ENCODE results near the gene PTHLH.
A peak's percentile ranks its signal among the peaks of the same experiment; 100 is the strongest.

The PTHLH gene

DNA sequence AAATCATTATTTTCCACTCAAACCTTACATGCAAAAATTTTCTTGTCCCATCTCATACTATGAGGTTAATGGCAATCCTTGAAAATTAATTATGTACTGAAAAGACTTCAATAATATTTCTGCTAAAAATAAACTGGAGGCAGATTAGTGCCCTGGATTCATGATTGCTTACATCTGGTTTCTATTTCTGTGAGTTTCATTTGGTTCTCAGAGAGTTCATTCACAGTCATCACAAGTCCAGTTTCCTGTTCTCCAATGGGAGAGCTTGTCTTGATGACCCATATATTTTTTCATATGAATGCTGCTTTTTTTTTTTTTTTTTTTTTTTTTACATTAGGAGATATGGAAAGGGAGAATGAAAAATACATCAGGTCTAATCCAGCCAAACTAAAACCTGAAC, 6.6 kb upstream of the PTHLH start:
- Histone ChIP-seq H3K4me2 (no peak overlapping the region), H3K36me3 (no peaks in the 10 kb centered on the region), H4K20me1 (no peaks in the 10 kb centered on the region; a peak in 1 of 22 replicates), H3K27me3 (peaks cover 26 to 42% (median 36%) of the 10 kb centered on the region in 11 experiments), H3K4me3 (no peak overlapping the region), H3K9me3 (replicated peaks in 1 of 11) (peaks cover 14 to 22% (median 20%) of the 10 kb centered on the region in 11 experiments), H3K27ac (no peak overlapping the region), H3K9ac (no peak overlapping the region), H3K4me1 (no peaks in the 10 kb centered on the region)
- TF ChIP-seq Cebpa-rat (IDR thresholded peaks at IDR 0.05): no peak

DNA sequence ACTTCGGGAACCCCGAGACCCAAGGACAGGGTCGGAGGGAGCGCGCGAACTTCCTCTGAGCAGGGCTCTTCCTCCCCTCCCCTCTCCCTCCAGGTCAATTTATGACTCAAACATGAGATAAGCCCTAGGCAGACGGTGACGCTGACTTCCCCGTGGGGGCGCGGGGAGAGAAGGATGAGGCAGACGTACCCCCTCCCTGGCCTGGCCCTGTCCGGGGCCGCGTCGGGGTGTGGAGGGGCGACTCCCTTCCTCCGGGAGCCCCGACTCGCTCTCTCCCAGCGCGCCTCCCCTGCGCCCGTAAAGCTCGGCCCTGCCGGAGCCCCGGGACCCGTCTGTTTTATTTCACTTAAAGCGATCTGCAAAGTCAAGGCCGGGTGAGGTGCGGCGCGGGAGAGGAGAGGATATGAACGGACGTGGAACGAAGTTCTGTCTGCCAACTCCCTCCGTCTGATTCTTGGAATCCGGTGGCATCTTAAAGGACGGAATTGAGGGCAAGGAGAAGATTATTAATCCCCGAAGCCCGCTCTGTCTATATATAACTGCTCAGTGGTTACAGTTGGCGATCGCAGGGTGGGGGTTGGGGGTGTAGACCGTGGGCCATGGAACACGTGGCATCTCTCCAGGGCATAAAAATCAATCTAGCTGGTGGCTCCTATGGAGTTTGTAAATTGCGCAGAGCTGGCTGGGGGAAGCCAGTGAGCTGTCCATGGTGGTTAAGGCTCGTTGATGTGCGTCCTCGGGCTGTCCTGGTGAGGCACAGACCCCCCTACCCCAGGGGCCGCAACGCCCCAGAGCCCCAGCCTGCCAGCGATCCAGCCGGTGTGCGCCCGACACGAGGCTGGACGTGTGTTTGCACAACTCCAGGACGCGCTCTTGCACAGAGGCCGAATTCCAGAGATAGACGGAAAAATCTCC, 2.9 kb upstream of the PTHLH start:
- Histone ChIP-seq H3K9me3 (replicated peaks in 1 of 11) (peaks cover 22 to 37% (median 28%) of the 10 kb centered on the region in 11 experiments), H4K20me1 (peaks cover 0 to 12% (median 3%) of the 10 kb centered on the region in 11 experiments; a peak in 12 of 22 replicates), H3K4me3 (0 out of 20 replicates have a peak overlapping the region, but pooled peaks of 1 of the 10 experiments have one; percentile 7), H3K27me3 (peaks cover 62 to 79% (median 71%) of the 10 kb centered on the region in 11 experiments), H3K4me2 (no peak overlapping the region), H3K9ac (no peak overlapping the region), H3K27ac (no peak overlapping the region), H3K36me3 (no peaks in the 10 kb centered on the region), H3K4me1 (peaks cover 0 to under 1% (median 0%) of the 10 kb centered on the region in 10 experiments; a peak in 1 of 20 replicates)
- no peak for TF ChIP-seq Cebpa-rat (IDR thresholded peaks at IDR 0.05)

DNA sequence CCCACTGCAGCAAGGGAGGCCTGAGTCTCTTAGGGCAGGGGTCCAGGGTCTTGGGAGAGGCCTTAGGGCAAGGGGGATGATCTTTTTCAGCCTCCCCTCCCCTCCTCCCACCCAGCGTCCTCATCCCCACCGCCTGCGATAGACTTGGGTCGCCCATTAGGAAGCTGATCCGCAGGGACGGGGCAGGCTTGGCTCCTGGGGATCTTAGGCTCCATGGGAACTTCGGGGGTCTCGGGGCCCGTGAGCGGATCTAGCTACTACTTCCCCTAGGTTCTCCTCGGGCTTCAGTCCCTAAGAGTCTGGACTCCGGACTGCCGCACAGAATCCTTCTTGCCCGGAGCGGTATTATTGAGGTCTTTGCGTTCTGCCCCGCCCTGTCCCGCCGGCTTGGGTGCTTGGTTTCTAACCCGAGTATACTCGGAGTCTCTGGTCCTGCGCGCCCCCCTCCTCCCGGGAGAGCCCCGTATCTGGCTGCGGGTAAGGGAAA, 2.2 kb upstream of the PTHLH start:
- Histone ChIP-seq H4K20me1 (peaks cover 0 to 15% (median 4%) of the 10 kb centered on the region in 11 experiments; a peak in 12 of 22 replicates), H3K27me3 (peaks cover 69 to 86% (median 78%) of the 10 kb centered on the region in 11 experiments)
- TF ChIP-seq Cebpa-rat (IDR thresholded peaks at IDR 0.05): no peak

DNA sequence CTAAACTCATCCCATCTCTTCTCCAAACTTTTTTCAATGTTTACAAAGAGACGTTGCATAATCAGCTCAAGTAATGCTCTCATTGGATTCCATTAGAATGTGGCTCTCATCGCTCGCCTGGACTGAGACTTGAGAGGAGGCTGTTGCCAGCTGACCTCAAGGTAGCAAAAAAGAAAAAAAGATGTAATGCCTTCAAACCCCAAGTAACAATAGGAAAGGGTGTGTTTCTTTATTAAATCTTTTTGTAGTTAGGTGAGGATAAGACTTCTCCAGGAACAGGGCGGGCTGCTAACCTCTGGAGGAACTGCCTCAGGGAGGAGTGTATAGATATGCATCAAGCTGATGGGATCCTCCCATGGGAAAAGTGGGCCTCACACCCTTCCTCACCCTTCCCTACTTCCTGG, 956 bp upstream of the PTHLH start:
- H3K36me3 ChIP-seq: no peaks in the 10 kb centered on the region
- peak overlapping the region in 2 of 11 experiments; percentile 1 to 11; a peak in 1 of 22 replicates for H3K4me2 ChIP-seq
- H4K20me1 ChIP-seq: peaks cover 0 to 22% (median 6%) of the 10 kb centered on the region in 11 experiments; a peak in 12 of 22 replicates
- no peak overlapping the region for H3K4me3 ChIP-seq
- H3K27me3 ChIP-seq: peaks cover 82 to 99% (median 91%) of the 10 kb centered on the region in 11 experiments
- H3K9ac ChIP-seq: no peak overlapping the region
- H3K9me3 ChIP-seq (replicated peaks in 1 of 11): peaks cover 25 to 41% (median 34%) of the 10 kb centered on the region in 11 experiments
- H3K27ac ChIP-seq: no peak overlapping the region
- peaks cover 9 to 16% (median 11%) of the 10 kb centered on the region in 10 experiments; a peak in 16 of 20 replicates for H3K4me1 ChIP-seq
- TF ChIP-seq Cebpa-rat (IDR thresholded peaks at IDR 0.05): no peak

More for the DNA sequence above, 2.2 kb upstream of the PTHLH start:
- H3K27ac ChIP-seq: no peak overlapping the region
- no peak overlapping the region for H3K4me2 ChIP-seq
- no peak overlapping the region for H3K9ac ChIP-seq
- H3K9me3 ChIP-seq (replicated peaks in 1 of 11): peaks cover 25 to 41% (median 31%) of the 10 kb centered on the region in 11 experiments
- 0 out of 20 replicates have a peak overlapping the region, but pooled peaks of 1 of the 10 experiments have one; percentile 7 for H3K4me3 ChIP-seq
- no peaks in the 10 kb centered on the region for H3K36me3 ChIP-seq
- H3K4me1 ChIP-seq: peaks cover 0 to 7% (median 3%) of the 10 kb centered on the region in 10 experiments; a peak in 12 of 20 replicates

DNA sequence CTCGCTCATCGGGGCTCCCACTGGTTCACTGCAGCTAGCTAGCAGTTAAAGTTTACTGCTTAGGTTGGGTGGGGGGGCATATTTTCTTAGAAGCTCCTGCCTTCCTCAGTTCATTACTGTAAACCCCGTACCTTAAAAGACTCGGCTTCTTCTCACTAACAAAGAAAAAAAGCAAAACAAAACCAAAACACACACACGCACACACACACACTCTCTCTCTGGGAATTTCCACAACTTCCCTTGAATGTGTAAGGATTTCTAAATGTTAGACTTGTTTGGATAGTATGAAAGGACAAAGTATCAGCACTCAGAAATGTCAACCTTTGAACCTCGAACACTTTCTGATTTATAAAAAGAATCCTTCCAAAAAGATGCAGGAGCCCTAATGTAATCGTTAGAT, 927 bp downstream of the PTHLH start:
- Histone ChIP-seq H3K9me3 (replicated peaks in 1 of 11) (peaks cover 25 to 41% (median 34%) of the 10 kb centered on the region in 11 experiments), H3K4me2 (no peak overlapping the region), H3K27ac (no peak overlapping the region), H3K27me3 (peaks cover 97 to 100% (median 99%) of the 10 kb centered on the region in 11 experiments), H4K20me1 (peaks cover 0 to 22% (median 6%) of the 10 kb centered on the region in 11 experiments; a peak in 12 of 22 replicates), H3K4me1 (peaks cover 9 to 16% (median 11%) of the 10 kb centered on the region in 10 experiments; a peak in 16 of 20 replicates), H3K36me3 (no peaks in the 10 kb centered on the region), H3K9ac (no peak overlapping the region), H3K4me3 (no peak overlapping the region)
- TF ChIP-seq Cebpa-rat (IDR thresholded peaks at IDR 0.05): no peak

DNA sequence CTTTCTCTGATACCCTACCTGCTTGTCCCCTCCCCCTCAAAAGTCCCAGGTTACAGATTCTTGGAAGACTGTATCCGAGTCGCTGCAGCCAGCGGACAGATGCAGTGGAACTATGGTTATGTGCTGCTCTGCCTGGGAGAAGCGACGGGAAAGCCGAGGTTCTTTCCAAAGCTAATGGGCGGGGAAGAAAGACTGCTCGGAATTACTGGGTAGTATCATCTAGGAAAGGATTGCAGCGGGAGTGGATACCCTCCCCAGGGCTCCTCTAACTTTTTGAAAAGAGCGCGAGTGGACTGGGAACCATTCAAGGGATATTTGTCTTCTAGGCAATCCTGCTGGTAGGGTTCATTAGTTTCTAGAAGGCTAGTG, 1.4 kb downstream of the PTHLH start:
- peak overlapping the region in 1 of 10 experiments; percentile 68; a peak in 1 of 20 replicates for H3K4me3 ChIP-seq
- H3K9me3 ChIP-seq (replicated peaks in 1 of 11): peaks cover 24 to 39% (median 34%) of the 10 kb centered on the region in 11 experiments
- TF ChIP-seq Cebpa-rat (IDR thresholded peaks at IDR 0.05): no peak
- no peak overlapping the region for H3K9ac ChIP-seq
- peaks cover 94 to 100% (median 96%) of the 10 kb centered on the region in 11 experiments for H3K27me3 ChIP-seq
- peaks cover 0 to 22% (median 6%) of the 10 kb centered on the region in 11 experiments; a peak in 12 of 22 replicates for H4K20me1 ChIP-seq
- H3K4me1 ChIP-seq: peaks cover 9 to 16% (median 11%) of the 10 kb centered on the region in 10 experiments; a peak in 16 of 20 replicates
- H3K4me2 ChIP-seq: no peak overlapping the region
- H3K27ac ChIP-seq: no peak overlapping the region
- no peaks in the 10 kb centered on the region for H3K36me3 ChIP-seq

DNA sequence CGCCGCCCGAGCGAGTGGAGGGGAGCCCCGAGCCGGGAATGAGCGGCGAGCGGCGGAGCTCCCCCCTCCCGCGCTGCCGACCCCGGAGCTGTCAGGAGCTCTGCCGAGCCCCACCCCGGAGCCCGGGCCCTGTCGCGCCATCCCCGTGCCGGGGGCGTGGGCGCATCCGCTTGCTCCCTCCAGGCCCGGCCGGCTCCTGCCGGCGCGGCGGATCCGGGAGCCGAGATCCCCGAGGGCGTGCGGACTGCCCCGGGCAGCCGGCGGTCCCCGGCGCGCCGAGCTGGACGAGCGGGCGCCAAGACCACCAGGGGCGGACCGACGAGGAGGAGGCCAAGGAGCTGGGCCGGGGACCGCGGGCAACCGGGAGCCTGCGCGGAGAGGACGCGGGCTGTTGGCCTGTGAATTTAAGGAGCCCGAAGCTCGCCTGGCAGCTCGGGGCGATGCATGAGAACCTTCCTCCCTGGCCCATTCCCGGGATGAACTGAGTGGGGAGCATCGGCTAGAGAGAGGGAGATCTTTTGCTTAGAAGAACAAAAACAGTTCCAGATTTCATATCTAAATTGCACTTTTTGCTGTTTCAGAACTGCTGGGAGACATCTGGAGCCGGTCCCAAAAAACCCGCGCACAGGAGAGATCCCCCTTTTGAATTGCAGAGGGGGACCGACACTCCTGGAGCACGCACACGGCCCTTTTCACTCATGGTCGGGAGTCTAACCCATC, 2.0 kb downstream of the PTHLH start:
- peak overlapping the region; percentile 40 to 68 (median 58) for H3K4me3 ChIP-seq
- H3K9ac ChIP-seq: peak overlapping the region in 1 of 11 experiments; percentile 69; a peak in 1 of 22 replicates
- peaks cover 88 to 97% (median 93%) of the 10 kb centered on the region in 11 experiments for H3K27me3 ChIP-seq

More for the DNA sequence above, 2.0 kb downstream of the PTHLH start:
- Histone ChIP-seq H4K20me1 (peaks cover 0 to 22% (median 6%) of the 10 kb centered on the region in 11 experiments; a peak in 12 of 22 replicates), H3K9me3 (replicated peaks in 1 of 11) (peaks cover 19 to 33% (median 30%) of the 10 kb centered on the region in 11 experiments), H3K4me2 (peak overlapping the region; percentile 75 to 98 (median 87); a peak in 21 of 22 replicates), H3K4me1 (peaks cover 9 to 16% (median 11%) of the 10 kb centered on the region in 10 experiments; a peak in 16 of 20 replicates), H3K36me3 (no peaks in the 10 kb centered on the region), H3K27ac (no peak overlapping the region)
- no peak for TF ChIP-seq Cebpa-rat (IDR thresholded peaks at IDR 0.05)
